Renal cortex interstitium (tissue), 11 donors: Measurements from ENCODE around the gene CPB2. TPM values are rescaled to one million over a fixed set of nuclear protein-coding genes. Genes with fewer than 3 reads are reported as not detected.

Source experiments
- DNase-seq, 11 donors: peaks; one replicate each; pipeline ENCODE4 v3.0.0-alpha.2; 2013; ENCODE audit warnings: low read depth in 9 of 11, low spot score in 4 of 11; ENCODE audit errors: extremely low read depth in 1 of 11
- polyA plus RNA-seq, 3 donors: library from polyadenylated mRNA; unstranded; fragments of 120-200 nt; gene quantifications; one replicate each; pipeline ENCODE4 v1.2.1, GENCODE V29; 2013; ENCODE audit not compliant: insufficient read length in 3 of 3

CPB2 gene
- polyA plus RNA-seq, 3 donors, result 0.14 to 0.23 (median 0.15) TPM

DNA sequence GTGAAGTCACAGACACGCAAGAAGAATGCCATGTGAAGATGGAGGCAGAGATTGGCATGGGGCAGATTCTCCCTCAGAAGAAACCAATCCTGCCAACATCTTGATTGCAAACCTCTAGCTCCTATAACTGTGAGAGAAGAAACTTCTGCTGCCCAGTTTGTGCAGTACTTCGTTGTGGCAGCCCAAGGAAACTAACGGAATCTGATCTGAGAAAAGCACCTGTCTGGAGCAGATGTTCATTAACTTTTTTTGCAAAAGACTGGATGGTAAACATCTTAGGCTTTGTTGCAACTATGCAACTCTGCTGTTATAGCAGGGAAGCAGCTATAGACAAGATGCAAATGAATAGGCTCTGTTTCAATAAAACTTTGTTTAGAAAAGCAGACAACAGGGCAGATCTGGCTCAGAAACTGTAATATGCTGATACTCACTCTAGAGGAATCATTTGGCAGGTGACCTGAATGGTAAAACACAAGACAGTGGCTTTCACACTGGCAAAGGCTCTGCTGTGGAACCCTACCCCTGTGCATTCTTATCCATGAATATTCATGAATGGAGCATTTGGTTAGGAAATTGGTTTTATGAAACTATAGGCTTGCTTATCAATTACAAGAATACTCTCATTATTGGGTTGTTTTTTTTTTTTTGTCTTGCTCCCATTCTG is 25.3 kb upstream of the CPB2 start:
- DNase-seq, result no peak

DNA sequence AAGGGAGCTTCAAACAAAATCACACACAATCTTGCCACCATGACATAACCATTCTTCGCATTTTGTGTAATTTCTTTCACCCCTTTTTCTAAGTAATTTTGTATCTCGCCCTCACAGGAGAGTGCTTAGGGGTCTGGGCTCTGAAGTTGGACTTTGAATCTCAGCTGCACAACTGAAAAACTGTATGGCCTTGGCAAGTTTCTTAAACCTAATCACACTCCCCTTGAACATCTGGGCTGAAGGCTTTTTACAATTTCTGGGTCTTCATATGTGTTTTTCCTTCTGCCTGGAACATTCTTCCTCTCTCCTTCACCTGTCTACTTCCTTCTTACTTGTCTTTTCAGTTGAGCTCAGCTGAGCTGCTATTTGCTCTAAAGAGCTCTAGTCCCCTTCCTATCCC is 24.3 kb upstream of the CPB2 start:
- DNase-seq, result no peak

DNA sequence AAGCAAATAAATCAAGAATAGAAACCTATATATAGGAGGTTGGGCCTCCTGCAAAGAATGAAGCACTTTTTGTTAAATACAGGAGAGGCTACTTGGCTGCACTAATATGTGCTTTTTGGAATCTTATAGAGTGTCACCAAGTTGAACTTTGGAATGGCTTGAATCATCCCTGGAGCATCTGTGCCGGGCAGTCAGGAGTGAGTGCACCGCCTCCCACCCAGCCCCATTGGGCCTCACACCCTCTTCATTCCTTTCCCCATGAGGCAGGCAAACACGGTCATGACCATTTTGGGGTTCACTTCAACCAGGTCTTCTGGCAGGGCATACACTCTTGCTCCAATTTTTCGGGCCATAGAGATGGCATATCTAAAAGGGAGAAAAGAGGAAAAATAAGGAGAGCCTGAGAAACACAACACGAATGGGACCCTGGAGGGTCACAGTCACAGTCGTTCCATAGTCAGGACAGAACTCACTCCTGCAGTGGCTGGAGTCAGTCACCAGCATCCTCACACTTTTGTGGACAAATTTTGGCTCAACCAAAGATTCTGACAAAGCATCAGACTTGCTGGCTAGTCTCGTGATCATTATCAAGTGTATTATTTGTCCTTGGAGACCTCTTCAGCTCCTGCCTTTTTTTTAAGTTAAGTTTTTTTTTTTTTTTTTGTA is 22.7 kb upstream of the CPB2 start:
- no peak for DNase-seq

DNA sequence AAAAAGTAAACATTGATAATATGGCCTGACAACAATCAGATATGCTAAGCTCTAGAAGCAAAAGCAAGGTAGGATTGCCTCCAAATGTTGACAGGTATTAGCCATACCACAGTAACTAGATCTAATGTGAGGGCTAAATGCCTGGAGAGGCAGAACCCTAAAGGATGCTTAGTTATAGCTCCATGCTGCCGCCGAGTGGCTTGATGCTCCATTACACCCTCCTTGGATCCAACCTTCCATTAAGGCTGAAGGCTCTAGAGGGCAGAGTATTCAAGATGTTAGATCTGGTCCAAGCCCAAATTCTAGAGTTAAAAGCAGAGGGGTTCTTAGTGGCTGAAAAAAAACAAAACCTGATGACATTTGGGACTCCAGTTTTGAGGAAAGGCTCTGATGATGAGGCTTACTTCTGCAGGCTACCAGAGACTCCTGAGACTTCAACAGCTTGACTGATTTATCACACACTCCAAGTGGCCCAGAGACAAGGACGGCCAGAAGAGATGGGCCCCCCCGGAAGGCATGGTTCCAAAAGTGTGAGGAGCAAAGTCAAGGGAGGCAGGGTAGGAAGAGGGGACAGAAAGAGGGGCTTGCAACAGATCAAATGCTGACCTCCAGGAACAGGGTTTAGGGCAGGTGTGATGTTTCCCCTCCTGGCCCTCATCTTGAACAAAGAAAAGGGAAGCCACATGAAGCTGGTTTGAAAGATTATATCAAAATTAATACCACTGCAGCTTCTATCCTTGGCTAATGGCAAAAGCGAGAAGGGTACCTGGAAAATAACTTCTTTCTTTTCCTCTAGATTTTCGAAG is 21.9 kb upstream of the CPB2 start:
- peak; percentile 55 to 81 (median 69) for DNase-seq

DNA sequence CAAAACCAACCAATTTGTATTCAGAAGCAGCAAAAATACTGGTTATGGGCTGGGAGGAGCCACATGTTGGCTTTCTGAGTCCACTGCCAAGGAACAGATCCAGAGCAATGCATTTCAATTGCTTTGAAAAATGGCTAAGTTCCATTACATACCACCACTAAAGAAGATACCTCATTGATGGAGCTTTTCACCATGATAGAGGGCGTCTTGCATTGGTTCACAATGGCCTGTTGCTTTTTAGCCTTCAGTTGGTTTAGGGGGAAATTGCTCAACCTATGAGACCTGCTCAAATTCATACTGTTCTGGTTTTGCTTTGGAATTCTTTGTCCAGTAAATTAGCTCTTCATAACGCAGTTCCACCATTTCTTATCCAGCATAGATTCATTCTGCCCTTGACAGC is 21.2 kb upstream of the CPB2 start:
- no peak for DNase-seq

DNA sequence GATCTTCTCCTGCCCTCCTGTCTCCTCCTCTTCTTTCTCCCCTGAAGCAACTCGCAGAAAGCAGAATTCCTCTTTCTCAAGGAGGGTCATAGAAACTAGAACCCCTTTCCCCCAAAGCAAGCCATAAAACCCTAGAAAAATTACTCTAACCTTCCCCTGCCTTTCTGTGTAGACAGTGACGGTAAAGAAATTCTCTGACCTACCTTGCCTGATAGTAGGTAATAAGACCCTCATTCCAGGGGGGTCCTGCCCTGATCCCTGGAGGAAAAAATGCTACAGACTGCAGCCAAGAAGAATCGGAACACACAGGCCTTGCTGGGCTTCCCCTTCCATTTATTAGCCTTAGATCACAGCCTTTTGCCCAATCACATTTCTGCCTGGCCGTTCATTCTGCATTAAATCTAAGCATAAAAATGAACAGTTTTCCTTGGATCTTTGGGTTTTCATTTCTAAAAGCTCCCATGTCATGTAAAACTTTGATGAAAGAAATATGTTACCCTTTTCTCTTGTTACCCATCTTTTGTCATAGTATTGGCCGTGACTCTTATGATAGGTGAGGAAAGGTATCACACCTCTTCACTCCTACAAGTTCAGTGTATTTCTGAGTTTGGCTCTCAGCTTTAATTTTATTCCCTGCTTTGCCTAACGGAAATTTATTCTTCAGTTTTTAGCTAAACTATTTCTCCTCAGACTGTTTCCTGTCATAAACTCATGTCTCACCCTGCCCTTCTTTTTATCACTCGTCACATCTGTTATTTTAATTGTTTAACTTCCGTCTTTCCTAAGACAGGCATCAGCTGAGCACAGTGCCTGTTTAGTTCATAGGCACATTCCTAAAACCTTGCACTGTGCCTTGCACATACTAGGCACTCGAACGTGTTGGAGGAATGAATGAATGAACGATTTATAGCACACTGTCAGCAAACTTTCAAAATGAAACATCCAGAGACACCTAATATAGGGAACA is 20.4 kb upstream of the CPB2 start:
- no peak for DNase-seq

DNA sequence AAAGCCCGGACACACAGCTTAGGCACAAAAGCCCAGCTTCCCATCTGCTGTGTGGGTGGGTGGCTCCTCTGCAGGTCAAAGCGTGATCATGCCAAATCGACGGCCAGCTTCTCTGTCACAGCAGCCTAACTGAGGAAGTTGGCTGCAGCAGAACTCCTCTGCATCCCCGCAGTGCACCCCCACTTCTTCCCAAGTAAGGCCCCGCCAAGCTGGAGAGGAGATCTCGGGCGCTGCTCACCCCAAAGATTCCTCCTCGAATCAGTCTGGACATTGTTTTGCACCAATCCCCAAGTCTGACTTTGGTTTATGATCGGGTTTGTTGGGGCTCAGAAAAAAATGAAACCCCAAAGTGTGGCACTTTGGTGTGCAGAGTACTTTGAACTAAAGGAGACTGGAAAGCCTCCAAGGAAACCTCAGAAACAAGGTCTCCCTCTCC is 19.7 kb upstream of the CPB2 start:
- DNase-seq, result no peak

DNA sequence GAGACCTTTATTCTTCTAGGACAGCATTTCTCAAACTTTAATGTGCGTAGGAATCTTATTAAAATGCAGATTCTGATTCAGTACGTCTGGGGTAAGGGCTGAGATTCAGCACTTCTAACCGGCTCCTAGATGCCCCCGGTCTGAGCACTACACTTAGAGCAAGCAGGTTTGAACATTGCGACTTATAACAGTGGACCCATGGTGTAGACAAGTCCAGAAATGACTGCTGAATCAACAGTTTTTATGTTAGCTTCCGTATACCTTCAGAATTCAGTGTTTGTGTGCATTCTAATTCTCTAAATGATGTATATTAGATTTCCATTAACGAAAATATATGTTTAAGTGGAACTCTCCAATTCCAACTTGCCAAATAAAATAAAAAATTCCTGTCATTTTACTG is 17.5 kb upstream of the CPB2 start:
- DNase-seq, result no peak

DNA sequence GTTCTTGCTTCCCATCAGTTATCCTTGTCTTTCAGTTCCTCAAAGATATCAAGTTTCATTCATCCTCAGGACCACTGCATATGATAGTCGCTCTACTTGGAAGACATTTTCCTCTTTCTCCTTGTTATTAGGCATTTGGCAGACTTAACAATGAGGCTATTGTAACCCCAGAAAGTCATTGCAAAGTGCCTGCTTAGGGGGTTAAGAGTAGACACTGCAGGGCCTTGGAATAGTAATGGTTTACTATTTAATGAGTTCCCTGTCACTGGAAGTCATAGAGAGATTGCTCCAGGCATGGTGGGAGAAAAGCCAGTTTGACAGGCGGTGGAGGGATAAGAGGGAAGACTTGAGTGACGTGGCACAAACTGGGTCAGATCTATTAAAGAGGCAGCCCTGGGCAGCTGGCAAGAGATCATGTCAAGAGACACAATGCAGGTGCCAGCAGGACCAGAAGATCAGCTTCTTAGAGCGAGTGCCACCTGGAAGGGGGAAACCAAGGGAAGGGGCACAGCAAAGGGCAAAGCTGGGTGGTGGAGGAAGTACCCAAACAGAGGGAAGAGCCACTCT is 16.8 kb upstream of the CPB2 start:
- DNase-seq, result no peak

DNA sequence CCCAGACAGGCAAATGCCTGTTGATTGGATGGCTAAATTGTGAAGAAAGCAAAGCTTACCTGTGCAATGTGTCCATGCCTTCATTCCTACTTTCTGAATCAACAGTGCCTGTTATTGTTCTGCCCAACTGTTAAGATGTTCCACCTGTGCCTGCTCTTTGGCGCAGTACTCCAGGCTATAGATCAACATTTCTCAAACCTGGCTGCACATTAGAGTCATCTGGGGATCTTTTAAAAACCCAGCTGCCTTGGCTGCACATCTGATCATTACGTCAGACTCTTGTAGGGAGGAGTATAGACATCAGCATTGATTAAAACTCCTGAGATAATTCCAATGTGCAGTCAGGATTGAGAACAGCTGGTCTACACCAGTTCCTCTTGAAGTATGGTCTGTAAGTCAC is 16.2 kb upstream of the CPB2 start:
- DNase-seq, result no peak

DNA sequence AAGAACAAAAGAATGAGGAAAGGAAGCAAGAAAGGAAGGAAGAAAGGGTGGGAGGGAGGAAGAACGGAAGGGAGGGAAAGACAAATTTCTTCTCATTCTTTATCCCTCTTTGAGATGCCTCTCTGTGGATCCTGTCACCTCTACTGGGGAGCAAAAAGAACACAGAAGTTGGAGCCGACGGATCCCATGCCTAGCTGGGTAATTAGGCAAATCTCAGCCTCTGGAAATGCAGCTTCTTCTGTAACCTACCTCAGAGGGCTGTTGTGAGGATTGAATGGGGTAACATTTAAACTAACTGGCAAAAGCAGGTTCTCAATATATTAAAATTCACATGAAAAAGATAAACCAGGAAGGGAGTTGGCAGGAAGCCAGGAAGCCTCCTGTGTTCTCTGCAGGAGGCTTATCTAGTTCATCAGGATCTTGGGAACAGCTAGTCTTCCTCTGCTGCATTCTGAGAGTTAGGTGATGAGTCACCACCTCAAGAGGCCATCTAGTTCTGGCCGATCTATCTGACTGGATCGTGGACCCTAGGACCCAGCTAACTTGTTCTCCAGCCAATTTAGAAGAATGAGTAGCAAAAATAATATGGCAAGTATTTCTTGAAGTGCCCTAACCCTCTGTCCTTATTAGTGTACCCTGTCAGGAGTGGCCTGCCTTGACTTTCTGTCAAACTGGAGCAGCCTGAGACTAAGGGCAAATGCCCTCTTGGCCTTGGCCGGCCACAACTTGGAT is 15.2 kb upstream of the CPB2 start:
- DNase-seq, result no peak

DNA sequence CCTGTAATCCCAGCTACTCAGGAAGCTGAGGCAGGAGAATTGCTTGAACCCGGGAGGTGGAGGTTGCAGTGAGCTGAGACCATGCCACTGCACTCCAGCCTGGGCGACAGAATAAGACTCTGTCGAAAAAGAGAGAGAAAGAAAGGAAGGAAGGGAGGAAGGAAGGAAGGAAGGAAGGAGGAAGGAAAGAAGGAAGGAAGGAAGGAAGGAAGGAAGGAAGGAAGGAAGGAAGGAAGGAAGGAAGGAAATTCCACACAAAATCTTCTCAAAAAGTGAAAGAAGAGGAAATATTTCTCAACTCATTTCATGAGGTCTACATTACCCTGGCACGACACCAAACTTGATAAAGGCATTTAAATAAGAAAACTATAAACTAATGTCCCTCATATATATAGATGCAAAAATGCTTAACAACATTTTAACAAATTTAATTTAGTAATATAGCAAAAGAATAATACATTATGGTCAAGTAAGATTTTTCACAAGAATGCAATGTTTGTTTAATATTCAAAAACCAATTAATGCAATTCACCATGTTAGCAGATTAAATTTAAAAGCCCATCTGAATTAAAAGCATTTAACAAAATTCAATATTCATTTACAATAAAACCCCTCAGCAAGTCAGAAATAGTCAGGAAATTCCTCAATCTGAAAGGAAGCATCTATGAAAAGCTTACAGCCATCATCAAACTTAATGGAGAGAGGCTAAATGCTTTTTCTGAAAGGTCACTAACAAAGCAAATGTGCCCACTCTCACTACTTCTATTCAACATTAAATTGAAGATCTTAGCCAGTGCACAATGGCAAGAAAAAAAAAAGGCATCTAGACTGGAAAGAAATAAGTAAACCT is 12.0 kb upstream of the CPB2 start:
- DNase-seq, result no peak

DNA sequence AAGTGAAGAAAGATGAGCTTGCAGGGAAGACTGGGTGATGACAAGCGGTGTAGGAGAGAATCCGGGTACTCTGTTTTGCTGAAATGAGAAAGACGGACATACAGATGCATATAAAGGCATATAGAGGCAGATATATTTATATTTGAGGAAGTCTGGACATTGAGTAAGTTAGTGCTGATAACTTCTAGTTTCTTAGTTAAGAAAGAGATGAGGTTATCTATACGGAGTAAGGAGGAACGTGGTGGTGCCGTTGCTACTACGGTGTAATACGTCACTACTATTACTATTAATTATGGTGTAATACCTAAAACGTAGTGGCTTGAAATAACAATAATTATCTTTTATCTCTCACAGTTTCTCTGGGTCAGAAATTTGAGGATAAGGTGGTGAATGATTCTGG is 9.8 kb upstream of the CPB2 start:
- no peak for DNase-seq

DNA sequence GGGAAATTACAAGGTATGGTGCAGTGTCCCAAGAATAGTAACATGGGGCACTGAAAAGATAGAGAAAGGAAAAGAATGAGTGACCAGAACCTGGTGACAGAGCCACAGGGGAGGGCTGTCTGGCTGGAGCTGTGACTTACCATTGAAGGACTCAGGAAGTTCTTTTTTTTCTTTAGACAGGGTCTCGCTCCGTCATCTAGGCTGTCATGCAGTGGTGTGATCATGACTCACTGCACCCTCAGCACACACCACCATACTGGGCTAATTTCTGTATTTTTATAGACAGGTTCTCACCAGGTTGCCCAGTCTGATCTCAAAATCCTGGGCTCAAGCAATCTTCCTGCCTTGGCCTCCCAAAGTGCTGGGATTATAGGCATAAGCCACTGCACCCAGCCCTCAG is 8.8 kb upstream of the CPB2 start:
- no peak for DNase-seq

DNA sequence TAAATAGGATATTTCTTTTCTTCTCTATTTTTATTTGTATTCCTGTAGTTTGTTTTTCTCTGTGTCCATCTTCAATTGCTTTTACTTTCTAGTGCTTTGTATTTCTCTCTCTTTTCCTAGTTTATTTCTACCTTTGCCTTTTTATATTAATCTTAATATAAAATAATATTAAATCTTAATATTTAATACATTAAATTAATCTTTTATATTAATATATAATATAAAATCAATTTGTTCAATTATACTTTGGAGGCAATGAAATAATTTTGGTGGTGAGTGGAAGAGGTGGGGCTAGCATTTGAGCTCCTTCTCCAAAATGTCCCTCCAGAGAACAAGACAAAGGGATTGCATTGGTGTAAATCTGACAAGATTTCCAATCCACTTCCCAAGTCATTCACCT is 6.3 kb upstream of the CPB2 start:
- no peak for DNase-seq

DNA sequence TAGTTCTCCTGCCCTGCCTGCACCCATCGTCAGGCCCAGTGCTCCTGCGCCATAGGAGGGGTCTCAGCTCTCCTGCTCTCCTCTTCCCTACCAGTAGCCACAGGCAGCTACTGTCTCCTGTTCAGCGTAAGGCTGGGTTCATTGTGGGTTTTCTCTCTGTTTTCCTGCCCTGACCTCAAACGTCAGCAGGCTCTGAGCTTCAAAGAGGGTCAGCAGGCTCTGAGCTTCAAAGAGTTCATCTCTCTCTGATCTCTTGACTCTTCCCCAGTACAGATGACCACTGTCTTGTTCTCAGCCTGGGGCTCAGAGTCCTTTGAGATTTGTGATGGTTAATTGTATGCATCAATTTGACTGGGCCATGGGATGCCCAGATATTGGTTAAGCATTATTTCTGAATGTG is 4.6 kb upstream of the CPB2 start:
- DNase-seq, result no peak

DNA sequence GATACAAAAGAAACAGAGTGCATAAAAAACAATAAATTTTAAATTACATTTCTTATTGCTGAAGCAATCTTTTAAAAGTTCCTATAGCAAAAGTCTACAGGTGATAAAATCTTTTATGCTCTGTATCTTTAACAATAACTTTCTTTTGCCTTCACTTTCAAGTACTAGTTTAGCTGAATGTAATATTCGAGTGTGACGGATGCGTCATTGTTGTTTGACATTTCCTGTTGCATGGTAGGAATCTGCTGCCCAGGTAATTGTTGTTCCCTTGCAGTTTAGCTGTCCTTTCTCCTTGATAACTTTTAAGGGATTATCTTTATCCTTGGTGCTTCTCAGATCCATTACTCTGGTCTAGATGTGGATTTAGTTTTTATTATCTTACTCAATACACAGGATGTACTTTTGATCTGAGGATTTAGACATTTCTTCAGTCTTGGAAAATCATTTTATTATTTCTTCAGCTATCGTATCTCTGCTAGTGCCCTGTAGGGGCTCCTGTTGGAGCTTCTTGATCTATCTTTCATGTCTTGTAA is 2.1 kb upstream of the CPB2 start:
- no peak for DNase-seq
